Measurements from ENCODE around the gene SLC2A10. TPM values are rescaled to one million over a fixed set of nuclear protein-coding genes. Genes with fewer than 3 reads are reported as not detected.

SLC2A10 gene
- total RNA-seq, 4 donors from 2014 or later, result 3.9 to 14.9 (median 10.0) TPM

DNA sequence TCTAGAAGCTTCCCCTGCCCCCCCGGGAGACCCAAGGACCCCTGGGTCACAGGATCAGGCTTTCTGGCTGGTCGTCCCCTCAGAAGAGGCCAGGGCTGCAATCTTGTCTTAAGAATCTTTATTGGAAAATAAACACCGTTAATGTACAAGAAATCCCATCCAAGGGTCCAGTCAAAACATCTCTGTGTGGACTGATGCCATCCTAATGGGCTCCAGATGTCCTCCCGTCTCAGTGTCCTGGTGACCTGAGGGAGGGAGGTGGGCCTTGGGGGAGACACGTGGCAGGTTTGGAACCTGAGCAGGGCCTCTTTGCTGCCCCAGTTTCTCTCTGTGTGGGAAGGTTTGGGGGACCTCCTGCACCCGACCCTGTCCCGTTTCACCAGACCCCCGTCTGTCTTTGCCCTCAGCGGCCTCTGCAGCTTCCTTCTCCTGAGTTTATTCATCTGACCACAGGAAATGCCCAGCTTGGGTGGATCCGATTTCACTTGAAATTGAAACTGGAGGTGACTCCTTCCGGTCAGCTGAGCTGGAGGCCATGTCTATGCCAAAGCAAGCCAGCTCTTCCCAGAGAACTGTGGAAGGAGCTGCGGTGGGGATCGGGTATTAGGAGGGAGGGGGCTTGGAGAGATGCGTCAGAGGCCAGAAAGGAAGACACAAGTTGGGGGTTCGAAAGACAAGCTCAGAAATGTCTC, 75.1 kb downstream of the SLC2A10 start:
- TF ChIP-seq, protein P1, sequence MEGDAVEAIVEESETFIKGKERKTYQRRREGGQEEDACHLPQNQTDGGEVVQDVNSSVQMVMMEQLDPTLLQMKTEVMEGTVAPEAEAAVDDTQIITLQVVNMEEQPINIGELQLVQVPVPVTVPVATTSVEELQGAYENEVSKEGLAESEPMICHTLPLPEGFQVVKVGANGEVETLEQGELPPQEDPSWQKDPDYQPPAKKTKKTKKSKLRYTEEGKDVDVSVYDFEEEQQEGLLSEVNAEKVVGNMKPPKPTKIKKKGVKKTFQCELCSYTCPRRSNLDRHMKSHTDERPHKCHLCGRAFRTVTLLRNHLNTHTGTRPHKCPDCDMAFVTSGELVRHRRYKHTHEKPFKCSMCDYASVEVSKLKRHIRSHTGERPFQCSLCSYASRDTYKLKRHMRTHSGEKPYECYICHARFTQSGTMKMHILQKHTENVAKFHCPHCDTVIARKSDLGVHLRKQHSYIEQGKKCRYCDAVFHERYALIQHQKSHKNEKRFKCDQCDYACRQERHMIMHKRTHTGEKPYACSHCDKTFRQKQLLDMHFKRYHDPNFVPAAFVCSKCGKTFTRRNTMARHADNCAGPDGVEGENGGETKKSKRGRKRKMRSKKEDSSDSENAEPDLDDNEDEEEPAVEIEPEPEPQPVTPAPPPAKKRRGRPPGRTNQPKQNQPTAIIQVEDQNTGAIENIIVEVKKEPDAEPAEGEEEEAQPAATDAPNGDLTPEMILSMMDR (IDR thresholded peaks at IDR 0.05), result no peak
- TF ChIP-seq POLR2A (IDR thresholded peaks at IDR 0.05), result no peak
- intact Hi-C loops (cut with DNase I; ENCODE audit: low total_unique reads), result no loop called here
- no peak for DNase-seq (ENCODE audit: low spot score in 2 of 2)
- WGBS, 2 donors, result 67 to 70% methylated on average over 15 of the region's 15 CpGs
- no peak overlapping the region for H3K4me3 ChIP-seq (ENCODE audit: low read depth, poor library complexity, severe bottlenecking)

Other genes starting within 250 kb of the SLC2A10 start
- under 1 TPM; 0.38 to 0.76 (median 0.58) TPM for gene ZNF334, start 196.1 kb upstream of the SLC2A10 start, total RNA-seq
- gene OCSTAMP, start 159.0 kb upstream of the SLC2A10 start, total RNA-seq, result not detected
- 1 to 10 TPM; 1.4 to 3.3 (median 1.8) TPM for gene SLC13A3, start 58.2 kb upstream of the SLC2A10 start, total RNA-seq
- gene TP53RK, start 20.2 kb upstream of the SLC2A10 start, total RNA-seq, result 10 to 100 TPM; 19.5 to 28.6 (median 24.0) TPM
- 1 to 10 TPM in 3 of 4 donors, under 1 TPM in 1; 0.63 to 6.1 (median 3.3) TPM for gene EYA2, start 185.2 kb downstream of the SLC2A10 start, total RNA-seq

Measured in lower leg skin (tissue), 4 donors.